ENCODE results near the gene SPG7.

GRCh38 chr16:89552913-89553312 is 44.7 kb downstream of the SPG7 start:
- TF ChIP-seq YY1 (IDR thresholded peaks at IDR 0.05; ENCODE audit: insufficient read depth, insufficient read length) (no peak), ZNF274 (IDR thresholded peaks at IDR 0.05; ENCODE audit: low read depth, low read length) (no peak)

All from NT2/D1 (cell line).